GM20431 (cell line): ENCODE results near the gene PDP2.

Experiments
- in situ Hi-C: fragments of 300-500 bp; cut with MseI, MboI; formaldehyde crosslinking; loops from one replicate; pipeline ENCODE4 v1.15.0; 2020; ENCODE audit warnings: low sequenced_read_pairs; ENCODE audit not compliant: unreplicated experiment

The PDP2 gene

DNA sequence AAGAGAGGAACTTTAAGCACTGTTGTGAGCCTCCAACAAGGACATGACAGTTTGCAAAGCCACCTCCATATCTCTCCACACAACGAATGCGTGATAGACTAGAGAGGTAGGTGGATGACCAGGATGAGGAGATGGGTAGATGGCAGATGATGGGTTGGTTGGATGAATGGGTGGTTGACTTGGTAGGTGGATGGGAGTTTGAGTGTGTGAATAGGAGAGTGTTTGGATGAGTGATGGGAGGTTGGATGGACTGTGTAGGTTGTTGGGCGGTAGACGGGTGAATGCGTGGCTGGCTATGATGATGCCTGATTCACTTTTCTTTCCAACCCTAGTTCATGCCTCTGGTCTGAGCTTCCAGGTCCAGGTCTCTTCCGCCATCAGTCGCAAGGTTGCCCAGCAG lies 34.2 kb downstream of the PDP2 start:
- in situ Hi-C loops, result no loop called here

DNA sequence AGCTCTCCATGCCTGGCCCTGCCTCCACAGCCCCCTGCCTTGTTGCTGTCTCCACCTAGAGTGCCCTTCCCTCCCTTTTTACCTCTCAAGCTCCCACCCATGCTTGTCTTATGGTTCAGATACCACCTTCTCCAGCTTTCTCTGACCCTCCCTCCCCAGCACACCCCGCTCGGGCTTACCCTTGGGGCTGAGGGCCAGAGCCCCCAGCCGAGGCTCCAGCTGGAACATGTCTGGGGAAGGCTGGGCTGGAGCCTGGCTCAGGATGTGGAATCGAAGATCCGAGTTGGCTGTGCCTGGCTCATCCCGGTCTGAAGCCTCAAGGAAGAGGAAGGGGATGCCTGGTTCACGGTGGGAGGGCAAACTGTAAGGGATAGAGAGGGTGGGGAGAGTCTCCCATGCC lies 34.7 kb downstream of the PDP2 start:
- in situ Hi-C loops, result no loop called here

- in situ Hi-C loops, result no loop called here
Observed at GRCh38 chr16:66916518-66916917, 36.2 kb downstream of the PDP2 start.

DNA sequence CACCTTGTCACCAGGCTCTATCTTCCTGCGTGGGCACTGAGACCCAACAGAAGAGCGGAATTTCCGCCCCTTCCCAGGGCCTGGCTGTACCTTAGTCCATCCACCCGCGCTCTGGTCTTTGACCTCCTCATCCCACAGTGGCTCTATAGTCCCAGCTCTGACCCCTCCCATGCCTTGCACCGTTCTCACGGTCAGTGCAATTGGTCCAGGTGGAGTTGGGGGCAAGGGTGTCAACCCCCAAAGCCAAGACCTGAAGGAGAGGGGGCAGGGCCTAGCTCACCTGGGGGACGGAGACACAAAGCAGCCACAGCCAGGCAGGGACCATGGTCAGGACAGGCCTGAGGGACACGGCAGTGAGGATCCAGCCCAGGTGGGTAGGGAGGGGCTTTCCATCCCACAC lies 37.4 kb downstream of the PDP2 start:
- in situ Hi-C loops, result no loop called here

DNA sequence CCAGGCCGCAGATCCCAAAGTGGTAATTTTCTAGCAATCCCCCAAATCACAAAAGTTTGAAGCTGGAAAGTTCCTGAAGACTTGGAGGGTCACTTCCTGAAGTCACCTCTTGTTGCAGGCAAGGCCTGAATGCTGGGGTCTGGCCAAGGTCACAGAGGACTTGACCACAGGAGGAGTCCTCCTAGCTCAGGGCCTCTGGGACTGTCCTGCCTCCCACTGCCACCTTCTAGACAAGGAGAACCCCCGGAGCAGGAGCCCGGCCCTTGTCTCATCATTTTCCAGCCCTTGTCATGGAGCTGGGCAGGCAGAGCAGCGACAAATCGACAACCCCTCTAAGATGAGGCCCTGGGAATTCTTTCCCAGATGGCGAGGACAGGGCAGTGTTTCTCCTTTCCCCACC lies 38.0 kb downstream of the PDP2 start:
- in situ Hi-C loops, result no loop called here

GRCh38 chr16:66918803-66919568 lies 38.7 kb downstream of the PDP2 start, which contains the start of gene CDH16:
CDH16 (minus strand) TSS chr16:66918885; CDS start chr16:66918065, 820 bp downstream.
- in situ Hi-C loops, result no loop called here

DNA sequence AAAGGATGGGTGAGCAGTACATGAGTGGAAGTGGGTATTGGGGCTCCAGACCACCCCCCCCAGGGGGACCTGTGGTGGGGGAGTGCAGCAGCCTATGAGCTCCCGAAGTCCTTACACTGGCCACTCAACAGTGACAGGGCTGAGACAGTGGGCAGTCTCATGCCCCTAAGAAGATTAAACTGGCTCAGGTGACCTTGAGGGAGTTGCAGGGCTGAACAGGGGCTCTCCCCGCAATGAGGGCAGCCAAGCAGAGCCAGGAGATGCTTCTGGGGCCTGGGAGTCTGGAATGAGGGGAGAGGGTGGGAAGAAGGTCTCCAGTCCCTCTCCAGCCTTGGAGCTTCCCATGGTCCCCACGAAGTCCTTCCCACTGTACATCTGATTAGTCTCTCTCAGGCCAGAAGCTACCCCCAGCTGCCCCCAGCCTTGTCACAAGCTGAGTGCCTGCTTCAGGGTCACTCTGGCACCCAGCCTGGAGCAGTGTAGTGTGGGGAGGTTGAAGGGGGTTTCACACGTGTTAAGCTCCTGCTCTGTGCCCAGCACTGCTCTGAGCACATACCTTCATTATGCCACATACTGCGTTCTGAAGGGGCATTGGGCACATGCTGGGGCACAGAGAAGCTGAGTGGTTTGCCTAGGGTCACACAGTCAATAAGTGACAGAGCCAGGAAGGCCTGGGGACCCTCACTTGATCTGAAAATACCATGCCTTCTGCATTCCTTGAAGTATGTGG lies 39.4 kb downstream of the PDP2 start:
- in situ Hi-C loops, result no loop called here

DNA sequence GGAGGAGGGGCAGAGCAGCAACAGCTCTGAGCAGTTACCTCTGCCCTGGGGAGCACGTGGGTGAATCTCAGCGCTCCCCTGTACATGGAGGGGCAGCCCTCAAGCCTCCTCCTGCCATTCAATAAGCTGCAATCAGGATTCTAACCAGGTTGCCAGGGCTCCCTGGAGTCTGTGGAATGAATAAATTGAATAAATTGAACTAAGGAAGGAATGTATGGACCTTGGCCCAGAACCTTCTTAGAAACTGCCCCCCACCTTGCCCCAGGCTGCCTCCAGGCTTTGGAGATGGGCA lies 39.9 kb downstream of the PDP2 start:
- in situ Hi-C loops, result no loop called here

- in situ Hi-C loops, result no loop called here
Observed at GRCh38 chr16:66920924-66921680, 40.8 kb downstream of the PDP2 start.

DNA sequence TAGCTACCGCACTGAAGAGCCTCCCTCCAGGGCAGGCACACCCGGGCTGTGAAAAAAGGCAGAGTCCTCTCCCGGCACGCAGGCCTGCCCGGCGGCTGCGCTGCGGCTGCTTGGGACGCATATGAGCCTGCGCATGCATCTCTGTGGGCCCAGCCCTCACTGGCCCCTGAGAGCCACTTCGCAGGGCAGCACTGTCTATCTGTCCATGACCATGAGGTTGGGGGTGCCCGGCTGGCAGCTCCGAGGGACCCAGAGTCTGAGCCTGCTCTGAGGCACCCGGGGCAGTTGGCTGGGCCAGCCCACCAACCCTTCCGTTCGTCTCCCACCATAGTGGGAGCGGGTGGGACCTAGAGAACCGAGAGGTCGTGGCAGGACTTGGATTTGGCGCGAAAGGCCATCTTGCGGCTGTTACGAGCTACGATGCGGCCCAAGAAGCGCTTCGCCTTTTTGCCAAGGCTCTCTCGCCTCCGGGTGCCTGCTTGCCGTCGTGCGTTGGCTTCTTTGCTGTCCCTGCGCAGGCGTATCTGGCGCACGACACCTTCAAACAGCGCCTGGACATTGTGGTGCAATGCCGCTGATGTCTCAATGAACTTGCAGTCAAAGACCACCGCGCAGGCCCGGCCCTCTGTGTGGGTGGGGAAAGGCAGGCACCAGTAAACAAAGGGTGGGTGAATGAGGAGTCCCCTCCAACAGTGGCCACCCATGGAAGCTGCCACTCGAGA lies 41.6 kb downstream of the PDP2 start:
- in situ Hi-C loops, result no loop called here

- in situ Hi-C loops, result no loop called here
Observed at GRCh38 chr16:66923247-66923731, 43.0 kb downstream of the PDP2 start.

DNA sequence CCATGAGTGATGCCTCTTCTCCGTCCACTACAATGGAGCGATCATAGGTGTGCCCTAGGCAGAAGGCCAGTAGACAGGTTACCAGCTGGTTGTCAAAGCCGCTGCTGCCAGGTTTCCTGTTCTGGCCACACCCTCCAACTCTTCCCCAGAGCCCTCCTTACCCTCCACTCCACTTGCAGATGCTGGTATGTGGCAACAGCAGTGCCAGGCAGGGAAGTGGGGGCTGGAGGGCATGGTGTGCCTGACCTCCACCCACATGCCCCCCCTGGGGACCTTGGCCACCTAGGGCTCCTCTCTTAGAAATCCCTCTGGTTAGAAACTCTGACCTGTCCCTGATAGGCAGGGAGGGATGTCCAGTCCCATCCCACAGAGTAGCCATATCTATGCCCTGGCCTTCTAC lies 43.6 kb downstream of the PDP2 start:
- in situ Hi-C loops, result no loop called here

- in situ Hi-C loops, result no loop called here
Observed at GRCh38 chr16:66924527-66925321, 44.4 kb downstream of the PDP2 start.

DNA sequence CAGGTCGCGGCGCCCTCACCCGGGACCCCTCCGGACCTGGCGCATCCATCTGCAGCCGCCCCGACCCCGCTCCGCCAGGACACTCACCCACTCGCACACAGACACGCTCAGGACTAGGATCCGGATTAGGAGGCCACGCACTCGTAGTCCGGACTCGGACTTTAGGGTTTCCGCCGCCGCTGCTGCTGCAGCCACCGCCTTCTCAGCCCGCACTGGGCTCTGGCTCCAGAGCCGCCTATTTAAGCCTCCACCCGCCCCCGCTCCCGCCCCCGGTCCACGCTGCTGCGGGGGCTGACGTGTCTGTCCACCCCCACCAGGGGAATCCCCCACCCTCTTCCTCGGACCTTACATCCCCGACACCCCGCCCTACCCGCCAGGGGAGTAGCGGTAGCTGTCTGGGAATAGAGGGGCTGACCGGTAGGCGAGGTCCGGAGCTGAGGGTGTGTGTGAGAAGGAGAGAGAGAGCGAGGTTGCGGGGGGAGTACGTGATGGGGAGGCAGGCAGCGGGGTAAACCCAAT lies 45.1 kb downstream of the PDP2 start, which contains the start of gene RRAD:
TSS of gene RRAD (minus strand) at position 214 of the 519 bp plus-strand sequence. CDS start 356 bp downstream, outside the sequence.
- in situ Hi-C loops, result no loop called here

DNA sequence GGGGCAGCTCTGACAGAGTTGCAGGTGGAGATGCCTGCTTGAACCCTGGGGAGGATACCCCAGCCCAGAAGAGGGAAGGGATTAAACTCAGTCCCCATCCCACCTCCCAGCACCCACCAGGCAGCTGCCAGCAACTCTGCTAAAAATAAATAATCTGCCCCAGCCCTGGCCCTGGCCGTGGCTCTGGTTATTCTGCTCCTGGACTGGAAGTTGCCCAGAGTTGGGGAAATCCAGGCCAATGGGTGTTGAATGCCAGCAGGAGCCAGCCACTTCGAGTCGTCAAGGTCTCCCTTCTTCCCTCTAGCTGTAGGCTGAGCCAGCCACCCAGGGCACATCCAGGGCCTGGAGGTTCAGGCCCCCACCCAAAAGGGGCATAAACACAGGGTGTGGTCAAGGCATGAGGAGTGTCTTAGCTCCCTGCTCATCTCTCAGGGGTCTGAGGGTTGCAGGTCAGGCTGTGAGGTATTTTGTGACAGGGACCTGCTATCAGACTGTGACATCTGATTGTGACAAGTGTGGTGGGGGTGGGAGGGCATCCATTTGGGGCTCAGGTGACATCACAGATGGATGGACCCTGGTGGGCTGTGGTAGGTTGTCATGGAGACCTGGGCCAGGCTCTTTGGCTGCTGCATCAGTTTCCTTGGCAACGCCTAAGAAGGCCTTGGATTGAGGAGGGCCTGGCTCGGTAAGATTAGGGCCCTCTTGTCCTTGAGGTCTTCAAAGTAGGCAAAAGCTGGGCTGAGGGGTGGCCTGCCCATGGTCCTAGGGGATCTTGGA lies 46.0 kb downstream of the PDP2 start:
- in situ Hi-C loops, result no loop called here

DNA sequence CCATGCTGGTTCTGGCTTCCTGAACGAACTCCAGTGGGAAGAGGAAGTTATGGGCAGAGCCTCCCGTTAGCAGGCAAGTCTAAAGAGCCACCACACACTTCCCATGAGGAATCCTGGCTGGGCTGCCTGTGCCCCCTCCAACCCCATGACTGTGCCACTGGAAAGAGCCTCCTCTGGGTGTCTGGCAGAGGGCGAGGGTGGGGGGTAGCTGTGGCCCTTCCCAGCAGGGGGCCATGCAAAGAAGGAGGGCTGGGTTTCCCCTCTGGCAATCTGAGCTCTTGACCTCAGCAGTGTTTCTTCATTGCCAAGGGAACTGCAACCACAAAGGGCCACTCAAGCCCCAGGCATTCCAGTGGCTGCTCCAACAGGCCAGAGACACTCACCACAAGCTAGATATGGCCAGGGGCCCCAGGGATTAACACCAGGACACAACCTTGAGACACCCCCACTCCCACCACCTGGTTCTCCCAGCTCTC lies 46.7 kb downstream of the PDP2 start:
- in situ Hi-C loops, result no loop called here

GRCh38 chr16:66927918-66928649 lies 47.8 kb downstream of the PDP2 start:
- in situ Hi-C loops, result no loop called here
